IPS-18a (cell line): ENCODE measurements around the gene HYOU1.
"Not testable (repeated sequence)": the region's sequence is repeated elsewhere in the genome, so short reads cannot be mapped to it uniquely, and the experiment has no call there.

Source experiments
- H3K27ac ChIP-seq: one replicate; pipeline ENCODE4 v1.5.1; 2013; ENCODE audit warnings: low read length
- H3K27me3 ChIP-seq: one replicate; pipeline ENCODE4 v1.6.1; 2013; ENCODE audit warnings: mild to moderate bottlenecking, low read length; ENCODE audit not compliant: control insufficient read depth, insufficient read depth
- H3K36me3 ChIP-seq: one replicate; pipeline ENCODE4 v1.6.1; 2013; ENCODE audit warnings: low read depth, low read length; ENCODE audit not compliant: control insufficient read depth
- H3K4me1 ChIP-seq: one replicate; pipeline ENCODE4 v1.6.1; 2013; ENCODE audit warnings: low read depth, low read length; ENCODE audit not compliant: control insufficient read depth
- H3K4me3 ChIP-seq: one replicate; pipeline ENCODE4 v1.5.1; 2013; ENCODE audit warnings: low read length
- H3K9ac ChIP-seq: one replicate; pipeline ENCODE4 v1.6.1; 2013; ENCODE audit warnings: mild to moderate bottlenecking, low read length, moderate library complexity
- H3K9me3 ChIP-seq: one replicate; pipeline ENCODE4 v1.6.1; 2013; ENCODE audit warnings: low read depth, low read length; ENCODE audit not compliant: control insufficient read depth

HYOU1 gene

DNA sequence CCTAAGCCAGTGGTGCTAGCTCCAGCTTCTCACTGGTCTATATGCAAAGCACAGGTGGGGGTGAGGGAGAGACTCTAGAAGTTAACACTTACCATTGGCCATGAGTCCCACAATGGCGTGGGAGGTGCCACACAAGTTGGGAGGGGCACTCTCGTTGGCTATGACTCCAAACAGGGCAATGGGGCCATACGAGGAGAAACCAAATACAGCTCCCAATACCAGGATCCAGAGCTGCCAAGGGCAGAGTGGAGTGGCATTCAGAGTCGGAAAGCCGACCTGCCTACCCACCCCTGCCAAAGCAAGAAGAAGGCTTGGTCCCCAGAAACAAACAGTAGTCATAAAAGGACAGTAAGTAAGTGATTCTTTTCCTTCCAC, 31.9 kb downstream of the HYOU1 start:
- H3K36me3 ChIP-seq = peaks cover 46% of the 10 kb centered on the region

DNA sequence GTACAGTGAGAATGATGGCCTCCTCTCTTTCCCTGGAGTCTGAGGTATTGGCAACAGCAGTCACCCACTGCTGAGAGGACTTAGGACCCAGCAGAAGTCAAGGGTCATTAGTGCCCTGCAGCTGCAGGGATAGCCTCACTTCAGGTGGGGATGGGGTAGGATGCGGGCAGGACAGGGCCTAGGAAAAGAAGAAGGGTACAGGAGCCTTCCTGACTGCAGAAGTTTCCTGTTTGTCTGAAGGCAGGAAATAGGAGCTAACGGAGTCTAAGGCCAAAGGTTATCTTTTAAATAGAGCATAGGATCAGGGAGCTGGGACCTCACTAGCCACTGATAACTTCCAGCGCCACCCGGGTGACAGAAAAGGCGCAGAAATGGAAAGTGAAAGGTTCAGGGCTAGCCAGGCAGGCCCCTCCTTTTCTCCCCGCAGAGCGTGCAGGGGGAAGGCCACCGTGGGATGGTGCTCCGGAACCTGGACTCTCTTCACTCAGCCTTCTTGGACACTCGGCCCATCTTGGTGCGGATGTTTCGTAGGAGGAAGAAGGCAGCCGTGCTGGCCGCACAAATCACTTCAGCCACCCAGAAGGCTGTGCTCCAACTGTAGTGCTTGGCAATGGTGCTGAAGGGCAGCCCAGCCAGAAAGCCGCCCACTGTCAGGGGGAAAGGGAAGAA, 32.4 kb downstream of the HYOU1 start:
- Histone ChIP-seq H3K9ac (no peak overlapping the region), H3K4me3 (no peak overlapping the region), H3K27me3 (no peaks in the 10 kb centered on the region), H3K36me3 (peaks cover 46% of the 10 kb centered on the region), H3K27ac (no peak overlapping the region), H3K9me3 (no peaks in the 10 kb centered on the region), H3K4me1 (no peaks in the 10 kb centered on the region)

More for the DNA sequence above, 31.9 kb downstream of the HYOU1 start:
- Histone ChIP-seq H3K27me3 (no peaks in the 10 kb centered on the region), H3K27ac (no peak overlapping the region), H3K4me3 (no peak overlapping the region), H3K4me1 (no peaks in the 10 kb centered on the region), H3K9ac (no peak overlapping the region), H3K9me3 (no peaks in the 10 kb centered on the region)

- Histone ChIP-seq H3K9ac (no peak overlapping the region), H3K9me3 (no peaks in the 10 kb centered on the region), H3K36me3 (peaks cover 46% of the 10 kb centered on the region), H3K27ac (no peak overlapping the region), H3K4me3 (no peak overlapping the region), H3K27me3 (no peaks in the 10 kb centered on the region), H3K4me1 (no peaks in the 10 kb centered on the region)
Measured at GRCh38 chr11:119023741-119024140, 33.3 kb downstream of the HYOU1 start.

DNA sequence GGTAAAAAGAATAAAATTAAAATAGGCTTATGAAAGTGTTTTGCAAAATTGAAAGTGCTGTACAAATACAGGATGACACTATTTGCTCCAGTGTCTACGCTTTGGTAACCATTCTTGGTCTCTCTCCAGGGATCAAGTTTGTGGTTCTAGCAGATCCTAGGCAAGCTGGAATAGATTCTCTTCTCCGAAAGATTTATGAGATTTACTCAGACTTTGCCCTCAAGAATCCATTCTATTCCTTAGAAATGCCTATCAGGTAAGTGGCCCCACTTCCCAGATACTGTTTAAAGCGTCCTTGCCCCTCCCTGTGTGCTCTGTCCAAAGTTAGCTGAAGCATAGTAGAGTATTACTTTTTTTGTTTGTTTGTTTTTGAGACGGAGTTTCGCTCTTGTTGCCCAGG, 35.4 kb downstream of the HYOU1 start:
- peaks cover 5% of the 10 kb centered on the region for H3K4me1 ChIP-seq

GRCh38 chr11:119019996-119020395, 37.0 kb downstream of the HYOU1 start:
- Histone ChIP-seq H3K4me1 (peaks cover 9% of the 10 kb centered on the region), H3K27me3 (no peaks in the 10 kb centered on the region), H3K9ac (no peak overlapping the region), H3K4me3 (peak overlapping the region; percentile 89), H3K9me3 (no peaks in the 10 kb centered on the region), H3K27ac (no peak overlapping the region), H3K36me3 (peaks cover 53% of the 10 kb centered on the region)

More for the DNA sequence above, 35.4 kb downstream of the HYOU1 start:
- Histone ChIP-seq H3K27me3 (no peaks in the 10 kb centered on the region), H3K36me3 (peaks cover 40% of the 10 kb centered on the region), H3K9ac (no peak overlapping the region), H3K4me3 (no peak overlapping the region), H3K27ac (no peak overlapping the region), H3K9me3 (no peaks in the 10 kb centered on the region)

DNA sequence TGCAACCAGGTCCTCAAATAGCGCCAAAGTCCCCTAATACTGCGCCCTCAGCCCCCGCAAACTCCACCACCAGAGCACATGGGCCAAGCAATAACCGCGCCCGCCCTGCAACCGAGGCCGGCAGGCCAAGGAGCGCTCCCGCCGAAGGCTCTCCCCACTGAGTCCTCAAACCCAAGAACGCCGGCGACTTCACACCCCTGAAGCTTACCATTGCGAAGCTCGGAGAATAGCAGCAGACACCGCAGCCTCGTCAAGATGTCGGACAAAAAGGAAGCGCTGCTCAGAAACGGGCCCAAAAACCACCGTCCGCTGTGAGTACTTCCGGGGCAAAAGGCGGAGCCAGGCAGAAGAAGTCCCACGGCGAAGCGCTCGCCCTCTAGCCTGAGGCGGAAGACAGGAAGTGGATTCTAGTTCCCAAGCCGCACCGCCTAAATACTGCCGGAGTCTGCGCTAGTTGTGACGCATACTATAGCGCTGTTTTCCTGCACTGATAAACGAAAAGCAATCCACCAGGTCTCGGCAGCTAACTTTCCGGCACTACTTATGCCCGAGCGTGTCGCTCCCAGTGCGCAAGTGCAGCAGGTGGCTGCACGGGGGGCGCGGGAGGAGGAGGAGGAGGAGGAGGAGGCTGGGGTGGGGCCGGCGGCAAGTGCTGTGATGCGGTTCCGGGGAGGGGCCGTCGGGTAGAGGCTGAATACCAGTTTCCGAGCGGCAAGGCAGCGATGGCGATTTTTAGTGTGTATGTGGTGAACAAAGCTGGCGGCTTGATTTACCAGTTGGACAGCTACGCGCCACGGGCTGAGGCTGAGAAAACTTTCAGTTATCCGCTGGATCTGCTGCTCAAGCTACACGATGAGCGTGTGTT, 38.7 kb downstream of the HYOU1 start, which contains the start of the genes RPS25 and TRAPPC4:
Gene RPS25, minus strand, starts transcription at position 270 of the 865 bp plus-strand sequence. Its CDS starts 59 bp downstream, at position 211.
Gene TRAPPC4, plus strand, starts transcription at position 693 of the 865 bp plus-strand sequence. Its CDS starts 30 bp downstream, at position 723.
- H3K36me3 ChIP-seq = peaks cover 49% of the 10 kb centered on the region
- H3K4me3 ChIP-seq = peak within 1 kb of the TSS; percentile 89

GRCh38 chr11:119017377-119017776, 39.6 kb downstream of the HYOU1 start:
- H3K4me3 ChIP-seq = peak overlapping the region; percentile 89
- not testable (repeated sequence) for H3K27me3 ChIP-seq, H3K9me3 ChIP-seq, H3K4me1 ChIP-seq
- H3K36me3 ChIP-seq = peaks cover 51% of the 10 kb centered on the region
- H3K9ac ChIP-seq = peak overlapping the region; percentile 97
- peak overlapping the region; percentile 91 for H3K27ac ChIP-seq

More for the DNA sequence above, 38.7 kb downstream of the HYOU1 start, which contains the start of the genes RPS25 and TRAPPC4:
- no peaks in the 10 kb centered on the region for H3K9me3 ChIP-seq
- H3K9ac ChIP-seq = peak within 1 kb of the TSS; percentile 97
- peaks cover 9% of the 10 kb centered on the region for H3K4me1 ChIP-seq
- H3K27ac ChIP-seq = peak within 1 kb of the TSS; percentile 91
- H3K27me3 ChIP-seq = no peaks in the 10 kb centered on the region

- H3K36me3 ChIP-seq = peaks cover 49% of the 10 kb centered on the region
- H3K4me1 ChIP-seq = peaks cover 9% of the 10 kb centered on the region
- no peaks in the 10 kb centered on the region for H3K9me3 ChIP-seq
- H3K9ac ChIP-seq = peak overlapping the region; percentile 97
- H3K27ac ChIP-seq = no peak overlapping the region
- no peaks in the 10 kb centered on the region for H3K27me3 ChIP-seq
- H3K4me3 ChIP-seq = peak overlapping the region; percentile 89
Measured at GRCh38 chr11:119016216-119017009, 40.6 kb downstream of the HYOU1 start.

DNA sequence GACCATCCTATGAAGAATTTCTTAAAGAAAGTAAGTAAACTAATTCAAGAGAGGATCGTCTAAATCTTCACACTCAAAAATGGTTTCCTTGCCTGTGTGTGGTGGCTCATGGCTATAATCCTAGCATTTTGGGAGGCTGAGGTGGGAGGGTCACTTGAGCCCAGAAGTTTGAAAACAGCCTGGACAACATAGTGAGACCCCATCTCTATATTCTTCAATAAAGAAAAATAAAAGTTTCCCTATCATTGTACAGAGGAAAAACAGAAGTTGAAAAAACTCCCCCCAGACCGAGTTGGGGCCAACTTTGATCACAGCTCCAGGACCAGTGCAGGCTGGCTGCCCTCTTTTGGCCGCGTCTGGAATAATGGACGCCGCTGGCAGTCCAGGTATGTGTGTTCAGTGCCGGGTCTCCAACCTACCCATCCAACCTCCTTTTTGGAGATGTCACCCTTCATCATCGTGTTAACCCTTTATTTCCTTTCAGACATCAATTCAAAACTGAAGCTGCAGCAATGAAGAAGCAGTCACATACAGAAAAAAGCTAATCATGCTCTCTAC, 41.9 kb downstream of the HYOU1 start:
- H3K36me3 ChIP-seq = peaks cover 51% of the 10 kb centered on the region
- H3K9me3 ChIP-seq = no peaks in the 10 kb centered on the region
- no peak overlapping the region for H3K9ac ChIP-seq
- no peaks in the 10 kb centered on the region for H3K27me3 ChIP-seq
- H3K4me3 ChIP-seq = no peak overlapping the region
- H3K27ac ChIP-seq = no peak overlapping the region
- H3K4me1 ChIP-seq = peaks cover 9% of the 10 kb centered on the region

GRCh38 chr11:119014209-119014924, 42.6 kb downstream of the HYOU1 start:
- Histone ChIP-seq H3K9ac (no peak overlapping the region), H3K27ac (no peak overlapping the region), H3K27me3 (no peaks in the 10 kb centered on the region), H3K4me1 (peaks cover 9% of the 10 kb centered on the region), H3K4me3 (no peak overlapping the region), H3K9me3 (no peaks in the 10 kb centered on the region), H3K36me3 (peaks cover 59% of the 10 kb centered on the region)
